HG03469 (cell line): Measurements from ENCODE around the gene TBC1D23.
"Not testable (repeated sequence)": the region's sequence is repeated elsewhere in the genome, so short reads cannot be mapped to it uniquely, and the experiment has no call there.

ENCODE experiments used
- ATAC-seq: cut with Tn5 transposase; IDR thresholded peaks from one replicate; pipeline ENCODE4 v1.9.1; 2021; ENCODE audit warnings: mild to moderate bottlenecking, moderate library complexity, moderate number of reproducible peaks; ENCODE audit not compliant: unreplicated experiment

Gene TBC1D23

DNA sequence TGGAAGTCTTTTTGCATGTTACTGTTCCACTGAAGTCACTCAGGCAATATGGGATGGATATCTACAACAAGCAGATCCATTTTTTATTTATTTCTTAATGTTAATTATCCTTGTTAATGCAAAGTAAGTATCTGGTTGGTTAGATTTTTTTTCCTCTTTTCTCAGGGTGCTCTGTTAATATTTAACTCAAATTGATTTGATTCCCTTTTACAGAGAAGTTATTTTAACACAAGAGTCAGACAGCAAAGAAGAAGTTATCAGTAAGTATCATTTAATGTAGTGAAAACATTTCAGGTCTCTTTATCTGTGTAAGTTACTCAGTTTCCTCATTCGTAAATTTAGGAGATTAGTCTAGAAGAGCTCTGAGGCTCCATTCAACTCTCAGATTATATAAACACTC lies 34.3 kb downstream of the TBC1D23 start:
- ATAC-seq: no peak

DNA sequence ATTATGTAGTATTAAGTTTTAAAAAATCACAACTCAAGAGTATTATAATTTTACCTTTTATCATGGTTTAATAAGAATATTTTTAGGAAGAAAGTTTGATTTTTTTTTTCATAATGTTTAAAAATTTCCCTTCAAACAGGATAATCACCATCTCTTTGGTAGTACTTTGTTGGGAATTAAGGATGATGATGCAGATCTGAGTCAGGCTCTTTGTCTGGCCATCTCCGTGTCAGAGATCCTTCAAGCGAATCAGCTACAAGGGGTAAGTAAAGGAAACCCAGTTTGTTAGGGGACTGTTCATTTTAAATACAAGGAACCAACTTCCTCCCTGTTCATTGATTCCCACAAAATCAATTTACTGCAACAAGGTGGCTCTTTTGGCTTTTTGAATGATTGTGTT lies 37.0 kb downstream of the TBC1D23 start:
- ATAC-seq: no peak

DNA sequence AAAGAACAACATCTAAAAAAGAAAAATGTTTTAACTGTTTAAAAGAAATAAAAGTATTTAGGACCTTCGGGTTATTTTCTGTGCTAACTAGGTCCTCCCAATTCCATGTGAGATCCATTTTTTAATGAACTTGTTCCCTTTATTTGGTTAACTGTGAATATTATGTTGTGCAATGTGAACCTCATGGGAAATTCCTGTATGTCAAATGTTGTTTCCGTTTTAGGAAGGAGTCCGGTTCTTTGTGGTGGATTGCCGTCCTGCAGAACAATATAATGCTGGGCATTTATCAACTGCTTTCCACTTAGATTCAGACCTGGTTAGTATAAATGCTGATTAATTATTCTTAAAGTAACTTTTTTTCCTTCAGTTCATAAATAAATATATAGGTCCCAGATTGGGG lies 38.2 kb downstream of the TBC1D23 start:
- ATAC-seq: no peak

- no peak for ATAC-seq
Measured at GRCh38 chr3:100306695-100307094, 45.9 kb downstream of the TBC1D23 start.

- no peak for ATAC-seq
Measured at GRCh38 chr3:100310355-100310965, 49.7 kb downstream of the TBC1D23 start.

DNA sequence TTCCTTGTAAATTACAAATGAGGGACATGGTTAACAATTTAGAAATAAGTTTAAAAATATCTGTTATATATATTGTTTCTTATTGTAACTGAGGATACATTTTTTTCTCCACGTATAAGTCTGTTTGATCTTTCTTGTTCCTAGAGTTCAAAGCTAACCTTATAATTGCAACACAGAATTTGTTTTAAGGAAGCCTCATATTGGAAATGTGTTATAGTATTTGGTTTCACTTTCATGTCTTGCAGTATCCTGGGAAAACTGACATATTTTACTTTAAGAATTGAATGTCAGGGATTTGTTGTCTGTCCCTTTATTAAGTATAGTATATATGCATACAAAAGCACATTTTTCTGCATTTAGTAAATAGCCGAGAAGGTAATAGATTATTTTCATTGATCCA lies 50.2 kb downstream of the TBC1D23 start:
- ATAC-seq: no peak

DNA sequence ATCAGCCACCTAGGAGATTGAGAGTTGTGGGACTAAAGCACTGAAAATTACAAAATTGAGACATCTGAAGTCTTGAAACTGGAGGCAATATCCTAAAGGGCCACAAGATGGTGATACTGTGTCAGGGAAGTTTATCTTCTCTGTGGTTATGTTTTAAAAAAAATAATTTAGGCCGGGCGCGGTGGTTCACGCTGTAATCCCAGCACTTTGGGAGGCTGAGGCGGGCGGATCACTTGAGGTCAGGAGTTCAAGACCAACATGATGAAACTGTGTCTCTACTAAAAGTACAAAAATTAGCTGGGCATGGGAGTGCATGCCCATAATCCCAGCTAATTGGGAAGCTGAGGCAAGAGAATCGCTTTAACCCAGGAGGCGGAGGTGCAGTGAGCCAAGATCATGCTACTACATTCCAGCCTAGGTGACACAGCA lies 55.9 kb downstream of the TBC1D23 start:
- ATAC-seq: peak; percentile 59

DNA sequence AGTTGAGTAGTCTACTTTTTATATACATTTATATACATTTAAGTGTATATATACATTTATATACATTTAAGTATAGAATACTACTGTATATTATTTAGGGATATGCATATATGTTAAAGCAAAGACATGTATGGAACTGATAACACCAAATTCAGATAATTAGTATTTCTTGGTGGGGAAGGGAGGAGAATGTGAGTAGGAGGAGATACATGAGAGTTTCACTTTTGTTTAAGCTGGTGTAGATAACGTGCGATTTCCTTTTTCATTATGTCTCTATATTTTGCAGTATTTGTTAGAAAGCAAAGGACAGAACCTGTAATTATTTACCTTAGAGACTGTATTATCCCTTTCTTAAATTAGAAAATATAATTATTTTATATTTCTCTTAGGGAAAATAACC lies 57.1 kb downstream of the TBC1D23 start:
- ATAC-seq: no peak

GRCh38 chr3:100319951-100320350 lies 59.2 kb downstream of the TBC1D23 start:
- no peak for ATAC-seq

- no peak for ATAC-seq
Measured at GRCh38 chr3:100324044-100324443, 63.3 kb downstream of the TBC1D23 start.

DNA sequence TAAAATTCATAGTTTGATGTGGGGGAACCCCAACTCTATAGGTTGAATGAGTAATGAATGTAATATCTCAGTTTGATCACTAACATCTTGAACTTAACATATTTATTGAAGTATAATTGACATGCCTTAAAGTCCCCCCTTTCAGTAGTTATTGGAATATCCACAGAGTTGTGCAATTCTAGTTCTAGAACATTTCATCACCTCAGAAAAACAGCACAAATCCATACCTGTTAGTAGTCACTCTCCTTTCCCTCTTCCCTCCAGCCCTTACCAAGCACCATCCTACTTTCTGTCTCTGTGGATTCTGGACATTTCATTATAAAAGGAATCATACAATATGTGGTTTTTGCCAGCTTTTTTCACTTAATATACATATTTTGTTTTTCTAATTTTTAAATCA lies 65.0 kb downstream of the TBC1D23 start:
- no peak for ATAC-seq

DNA sequence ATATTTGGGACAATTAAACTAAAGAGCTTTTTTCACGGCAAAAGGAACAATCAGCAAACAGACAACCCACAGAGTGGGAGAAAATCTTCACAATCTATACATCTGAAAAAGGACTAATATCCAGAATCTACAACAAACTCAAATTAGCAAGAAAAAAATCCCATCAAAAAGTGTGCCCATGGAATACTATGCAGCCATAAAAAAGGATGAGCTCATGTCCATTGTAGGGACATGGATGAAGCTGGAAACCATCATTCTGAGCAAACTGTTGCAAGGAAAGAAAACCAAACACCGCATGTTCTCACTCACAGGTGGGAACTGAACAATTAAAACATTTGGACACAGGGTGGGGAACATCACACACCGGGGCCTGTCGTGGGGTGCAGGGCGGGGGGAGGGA lies 66.6 kb downstream of the TBC1D23 start:
- ATAC-seq: not testable (repeated sequence)

- ATAC-seq: no peak
Measured at GRCh38 chr3:100329800-100330489, 69.2 kb downstream of the TBC1D23 start.

DNA sequence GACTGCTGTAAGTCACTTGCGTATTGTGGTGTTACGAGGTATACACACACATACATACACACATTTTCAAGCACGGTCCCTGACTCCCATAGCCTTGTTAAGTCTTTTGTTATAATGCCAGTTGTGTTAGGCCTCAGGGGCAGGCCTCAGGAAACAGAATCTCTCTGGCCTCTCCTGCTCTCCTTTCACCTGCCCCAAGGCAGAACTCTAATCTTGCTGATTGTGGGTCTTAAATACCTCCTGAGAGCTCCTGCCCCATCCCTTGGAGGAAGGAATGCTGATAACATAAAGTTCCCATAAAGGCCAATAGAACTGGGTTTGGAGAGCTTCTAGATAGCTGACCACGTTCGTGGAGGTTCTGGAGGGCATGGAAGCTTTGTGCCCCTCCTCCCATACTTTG lies 69.9 kb downstream of the TBC1D23 start:
- no peak for ATAC-seq

GRCh38 chr3:100331660-100332059 lies 70.9 kb downstream of the TBC1D23 start:
- ATAC-seq: no peak

DNA sequence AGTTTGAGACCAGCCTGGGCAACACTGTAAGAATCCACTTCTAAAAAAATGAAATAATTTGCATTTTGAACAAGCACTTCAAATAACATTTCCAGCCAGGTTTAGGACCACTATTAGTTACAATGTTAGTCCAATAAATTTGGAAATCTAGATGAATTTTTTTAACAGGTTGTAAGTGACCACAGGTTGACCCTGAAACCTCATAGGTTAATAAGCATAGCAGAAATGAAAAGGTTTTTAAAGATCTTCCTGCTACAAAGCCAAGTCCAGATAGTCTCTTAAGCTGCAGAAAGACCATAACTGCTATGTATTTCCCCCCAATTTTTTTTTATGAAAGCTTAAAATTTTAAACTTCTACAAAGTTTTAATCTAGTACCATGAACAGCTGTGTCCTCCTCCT lies 72.3 kb downstream of the TBC1D23 start:
- no peak for ATAC-seq

DNA sequence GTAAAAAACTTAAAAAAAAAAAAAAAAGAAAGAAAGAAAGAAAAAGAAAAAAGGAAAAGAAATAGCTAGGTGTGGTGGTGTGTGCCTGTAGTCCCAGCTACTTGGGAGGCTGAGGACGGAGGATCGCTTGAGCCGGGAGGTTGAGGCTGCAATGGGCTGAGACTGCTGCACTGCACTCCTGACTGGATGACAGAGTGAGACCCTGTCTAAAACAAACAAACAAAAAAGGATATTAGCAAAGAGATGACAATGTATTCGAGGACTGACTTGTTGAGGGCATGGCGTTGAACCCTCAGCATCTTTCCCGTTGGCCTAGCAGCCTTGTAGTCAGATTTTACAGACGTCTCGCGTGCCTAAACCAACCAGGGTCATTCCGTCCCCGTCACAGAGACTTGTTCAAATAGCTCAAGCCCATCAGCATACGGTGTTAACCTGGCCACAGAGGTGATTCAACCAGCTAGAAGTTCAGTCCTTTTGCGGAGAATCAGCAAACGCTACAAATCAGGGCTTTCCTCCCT lies 73.2 kb downstream of the TBC1D23 start:
- no peak for ATAC-seq

DNA sequence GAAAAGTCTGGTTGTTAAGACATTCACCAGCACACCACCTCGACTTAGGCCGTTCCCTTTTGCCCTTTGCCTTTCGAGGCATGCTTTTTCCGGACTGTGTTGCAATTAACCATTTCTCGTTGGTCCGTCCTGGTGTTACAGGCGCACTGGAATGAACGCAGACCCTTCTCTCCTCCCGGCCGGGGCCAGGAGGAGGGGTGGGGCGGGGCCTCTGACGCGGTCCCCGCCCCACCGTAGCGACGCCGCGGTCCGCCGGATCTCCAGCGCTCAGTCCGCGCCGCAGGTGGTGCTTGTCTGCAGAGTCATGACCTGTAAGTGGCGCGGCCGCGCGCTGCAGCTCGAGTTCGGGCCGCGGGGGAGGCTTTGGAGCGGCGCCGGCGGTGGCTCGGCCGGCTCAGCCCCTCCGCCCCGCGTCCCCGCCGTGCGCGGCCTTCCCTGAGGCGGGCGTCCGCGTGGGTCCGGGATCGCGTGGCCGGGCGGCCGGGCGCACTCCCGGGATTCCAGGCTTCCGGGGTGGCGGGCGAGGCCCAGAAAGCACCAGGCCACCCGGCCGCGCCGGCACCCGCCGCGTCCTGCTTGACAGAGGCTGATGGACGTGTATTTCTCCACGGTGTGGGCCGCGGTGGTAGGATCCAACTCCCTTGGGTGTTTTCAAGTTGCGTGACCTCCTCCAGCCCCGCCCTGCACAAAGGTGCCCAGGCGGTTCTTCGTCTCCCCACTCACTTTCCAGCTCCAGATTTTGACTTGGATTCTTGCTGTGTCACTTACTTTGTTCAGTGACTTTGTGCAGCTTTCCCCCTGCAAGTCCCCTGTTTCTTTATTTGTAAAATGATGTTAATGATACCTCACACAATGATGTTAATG lies 73.9 kb downstream of the TBC1D23 start, which contains the start of gene NIT2:
NIT2 (plus strand) TSS at position 270 of the 864 bp plus-strand sequence; CDS start at position 305, 35 bp downstream.
- ATAC-seq: peak; percentile 91

DNA sequence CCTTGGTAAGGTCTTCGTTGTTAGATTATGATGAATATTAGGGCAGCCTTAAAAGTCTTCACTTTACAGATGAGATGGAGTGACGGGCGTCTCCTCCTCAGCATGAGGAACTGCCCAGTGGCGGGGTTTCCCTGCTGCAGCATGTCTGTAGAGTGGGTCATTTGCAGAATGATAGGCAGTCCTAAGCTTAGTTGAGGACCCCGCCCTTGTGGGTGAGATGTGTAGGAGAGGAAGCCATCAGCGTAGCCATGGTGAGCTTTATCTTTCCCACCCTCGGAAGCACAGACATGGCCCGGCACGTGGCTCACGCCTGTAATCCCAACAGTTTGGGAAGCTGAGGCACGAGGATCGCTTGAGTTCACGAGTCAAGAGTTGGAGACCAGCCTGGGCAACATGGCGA lies 74.6 kb downstream of the TBC1D23 start:
- ATAC-seq: no peak

DNA sequence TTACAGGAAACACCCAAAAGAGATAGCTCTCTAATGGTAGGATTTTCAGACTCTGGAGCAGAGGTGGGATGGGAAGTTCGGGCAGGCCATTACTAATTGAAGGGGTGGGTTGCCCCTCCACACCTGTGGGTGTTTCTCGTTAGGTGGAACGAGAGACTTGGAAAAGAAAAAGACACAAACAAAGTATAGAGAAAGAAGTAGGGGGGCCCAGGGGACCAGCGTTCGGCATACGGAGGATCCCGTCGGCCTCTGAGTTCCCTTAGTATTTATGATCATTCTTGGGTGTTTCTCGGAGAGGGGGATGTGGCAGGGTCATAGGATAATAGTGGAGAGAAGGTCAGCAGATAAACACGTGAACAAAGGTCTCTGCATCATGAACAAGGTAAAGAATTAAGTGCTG lies 75.4 kb downstream of the TBC1D23 start:
- not testable (repeated sequence) for ATAC-seq

DNA sequence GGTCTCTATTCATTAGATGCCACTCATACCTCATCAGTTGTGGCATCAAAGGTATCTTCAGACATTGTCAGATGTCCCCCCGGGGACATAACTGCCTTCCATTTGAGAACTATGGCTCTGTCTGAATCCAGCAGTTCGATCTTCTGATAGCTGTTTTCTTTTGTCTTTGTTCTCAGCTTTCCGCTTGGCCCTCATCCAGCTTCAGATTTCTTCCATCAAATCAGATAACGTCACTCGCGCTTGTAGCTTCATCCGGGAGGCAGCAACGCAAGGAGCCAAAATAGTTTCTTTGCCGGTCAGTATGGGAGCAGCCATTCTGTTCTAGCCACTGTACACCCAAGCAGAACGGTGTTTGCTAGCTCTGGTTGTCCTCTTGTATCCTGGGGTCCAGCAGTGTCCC lies 78.1 kb downstream of the TBC1D23 start:
- no peak for ATAC-seq
